H9 (cell line): ENCODE measurements around the gene ZNF362. TPM values are rescaled to one million over a fixed set of nuclear protein-coding genes. Genes with fewer than 3 reads are reported as not detected.

ENCODE experiments used
- DNase-seq: peaks from one replicate; pipeline ENCODE4 v3.0.0-alpha.2; 2017
- H2AFZ ChIP-seq: one replicate; pipeline ENCODE4 v1.6.1; 2013; ENCODE audit warnings: mild to moderate bottlenecking, low read length, control low read depth, moderate library complexity
- H2AK5ac ChIP-seq: 2 replicates; pipeline ENCODE4 v1.6.1; 2013; ENCODE audit warnings: low read length, control low read depth, mixed read lengths; ENCODE audit not compliant: insufficient read length
- H2BK120ac ChIP-seq: one replicate; pipeline ENCODE4 v1.6.1; 2013; ENCODE audit warnings: low read depth, mild to moderate bottlenecking, low read length, control low read depth, inconsistent platforms; ENCODE audit not compliant: poor library complexity, severe bottlenecking
- H2BK12ac ChIP-seq: 2 replicates; pipeline ENCODE4 v1.6.1; 2013; ENCODE audit warnings: low read length, control low read depth, mixed read lengths, low read depth; ENCODE audit not compliant: insufficient read length
- H2BK15ac ChIP-seq: 2 replicates; pipeline ENCODE4 v1.6.1; 2013; ENCODE audit warnings: low read depth, low read length, control low read depth
- H2BK20ac ChIP-seq: one replicate; pipeline ENCODE4 v1.6.1; 2013; ENCODE audit warnings: low read depth, mild to moderate bottlenecking, low read length, control low read depth, inconsistent platforms; ENCODE audit not compliant: poor library complexity, severe bottlenecking
- H2BK5ac ChIP-seq: 2 replicates; pipeline ENCODE4 v1.6.1; 2013; ENCODE audit warnings: low read length, control low read depth, mixed read lengths; ENCODE audit not compliant: insufficient read length
- H3K14ac ChIP-seq: 2 replicates; pipeline ENCODE4 v1.6.1; 2013; ENCODE audit warnings: low read length, control low read depth; ENCODE audit not compliant: insufficient read depth
- H3K18ac ChIP-seq: 2 replicates; pipeline ENCODE4 v1.6.1; 2013; ENCODE audit warnings: low read depth, mild to moderate bottlenecking, mixed read lengths, low read length, control low read depth; ENCODE audit not compliant: insufficient read length
- H3K23ac ChIP-seq: 2 replicates; pipeline ENCODE4 v1.6.1; 2013; ENCODE audit warnings: low read length, control low read depth, mixed read lengths, low read depth; ENCODE audit not compliant: insufficient read length
- H3K23me2 ChIP-seq: 2 replicates; pipeline ENCODE4 v1.6.1; 2013; ENCODE audit warnings: low read depth, mild to moderate bottlenecking, mixed read lengths, low read length, control low read depth; ENCODE audit not compliant: insufficient read length, poor library complexity, severe bottlenecking
- H3K27ac ChIP-seq: 2 replicates; pipeline ENCODE4 v1.5.1; 2013; ENCODE audit warnings: low read length, control low read depth, mixed read lengths, low read depth; ENCODE audit not compliant: insufficient read length
- H3K27me3 ChIP-seq: 2 replicates; pipeline ENCODE4 v1.6.1; 2013; ENCODE audit warnings: low read length, control low read depth, inconsistent platforms; ENCODE audit not compliant: insufficient read depth
- H3K4ac ChIP-seq: 2 replicates; pipeline ENCODE4 v1.6.1; 2013; ENCODE audit warnings: low read depth, mild to moderate bottlenecking, control low read depth, inconsistent platforms, low read length, moderate library complexity
- H3K4me1 ChIP-seq: 2 replicates; pipeline ENCODE4 v1.6.1; 2013; ENCODE audit warnings: low read length, control low read depth, inconsistent platforms; ENCODE audit not compliant: insufficient read depth
- H3K4me2 ChIP-seq: 2 replicates; pipeline ENCODE4 v1.6.1; 2013; ENCODE audit warnings: low read length, control low read depth, mixed read lengths; ENCODE audit not compliant: insufficient read length, insufficient read depth
- H3K56ac ChIP-seq: 2 replicates; pipeline ENCODE4 v1.6.1; 2013; ENCODE audit warnings: low read depth, mild to moderate bottlenecking, mixed read lengths, low read length, control low read depth; ENCODE audit not compliant: insufficient read length
- H3K79me1 ChIP-seq: 2 replicates; pipeline ENCODE4 v1.6.1; 2013; ENCODE audit warnings: low read depth, mild to moderate bottlenecking, moderate library complexity, low read length, control low read depth, inconsistent platforms; ENCODE audit not compliant: insufficient read depth, poor library complexity, severe bottlenecking
- H3K79me2 ChIP-seq: 2 replicates; pipeline ENCODE4 v1.6.1; 2013; ENCODE audit warnings: low read length, control low read depth, inconsistent platforms; ENCODE audit not compliant: insufficient read depth
- H3K9ac ChIP-seq: 2 replicates; pipeline ENCODE4 v1.6.1; 2013; ENCODE audit warnings: low read length, control low read depth, mixed read lengths; ENCODE audit not compliant: insufficient read length; ENCODE audit errors: extremely low read depth
- H3K9me3 ChIP-seq: one replicate; pipeline ENCODE4 v1.6.1; 2013; ENCODE audit warnings: low read depth, low read length, inconsistent platforms; ENCODE audit not compliant: control insufficient read depth
- H3T11ph ChIP-seq: one replicate; pipeline ENCODE4 v1.6.1; 2013; ENCODE audit warnings: mild to moderate bottlenecking, low read length, control low read depth, inconsistent platforms
- H4K20me1 ChIP-seq: one replicate; pipeline ENCODE4 v1.6.1; 2013; ENCODE audit not compliant: control insufficient read depth, insufficient read length, insufficient read depth
- H4K5ac ChIP-seq: 2 replicates; pipeline ENCODE4 v1.6.1; 2013; ENCODE audit warnings: low read depth, mild to moderate bottlenecking, mixed read lengths, low read length, control low read depth; ENCODE audit not compliant: insufficient read length
- H4K8ac ChIP-seq: replicated peaks from 2 replicates; pipeline ENCODE4 v1.6.1; 2013; ENCODE audit warnings: low read length, control low read depth, mixed read lengths, low read depth; ENCODE audit not compliant: insufficient read length
- H4K91ac ChIP-seq: 2 replicates; pipeline ENCODE4 v1.6.1; 2013; ENCODE audit warnings: low read depth, mild to moderate bottlenecking, moderate library complexity, mixed read lengths, low read length, control low read depth; ENCODE audit not compliant: insufficient read length
- H3K27ac Mint-ChIP-seq, 3 experiments: 2 replicates in 2 of 3; 3 replicates in 1 of 3; pipeline ENCODE4 v1.8.0; 2020 to 2021; ENCODE audit warnings: mixed read lengths in 3 of 3, mild to moderate bottlenecking in 1 of 3, moderate library complexity in 1 of 3
- H3K27me3 Mint-ChIP-seq: 2 replicates; pipeline ENCODE4 v1.8.0; 2021; ENCODE audit warnings: low read depth, mild to moderate bottlenecking, moderate library complexity, mixed read lengths
- H3K36me3 Mint-ChIP-seq, 3 experiments: 2 replicates in 2 of 3; 3 replicates in 1 of 3; pipeline ENCODE4 v1.8.0; 2020 to 2021; ENCODE audit warnings: low read depth in 3 of 3, mixed read lengths in 3 of 3; ENCODE audit not compliant: insufficient read depth in 1 of 3
- H3K4me1 Mint-ChIP-seq, 2 experiments: 2 replicates each; pipeline ENCODE4 v1.8.0; 2020; ENCODE audit warnings: mixed read lengths in 2 of 2
- H3K4me3 Mint-ChIP-seq, 2 experiments: 2 replicates in 1 of 2; 3 replicates in 1 of 2; pipeline ENCODE4 v1.8.0; 2020 to 2021; ENCODE audit warnings: mild to moderate bottlenecking in 2 of 2, mixed read lengths in 2 of 2, moderate library complexity in 1 of 2
- H3K9me3 Mint-ChIP-seq, 2 experiments: 2 replicates in 1 of 2; 3 replicates in 1 of 2; pipeline ENCODE4 v1.8.0; 2020; ENCODE audit warnings: mild to moderate bottlenecking in 2 of 2, mixed read lengths in 2 of 2, moderate library complexity in 1 of 2
- WGBS: extraction: QIAGEN DNeasy Blood & Tissue Kit; methylation state at CpG from one replicate; pipeline ENCODE4 v1.1.7; 2013; ENCODE audit warnings: missing lambda C conversion rate, low lambda C conversion rate, mixed read lengths; ENCODE audit not compliant: insufficient read length; ENCODE audit errors: extremely low coverage; 5-methylcytosine and 5-hydroxymethylcytosine counted together
- total RNA-seq: library from RNA; stranded (reverse); gene quantifications from 2 replicates; pipeline ENCODE4 v1.2.1, GENCODE V29; 2021
- TF ChIP-seq, protein P1 (sequence below): fragments of 200-600 bp; sonication (generic); conservative IDR thresholded peaks from 3 replicates; pipeline ENCODE4 v1.8.0; 2021; ENCODE audit warnings: antibody characterized with exemption, mild to moderate bottlenecking

The ZNF362 gene
- total RNA-seq, 1 experiment from 2014 or later: 18.7 TPM

- no peaks in the 10 kb centered on the region for H3K23me2 ChIP-seq
- no peak overlapping the region for H3K18ac ChIP-seq
- H3K4me1 ChIP-seq: peaks cover 4% of the 10 kb centered on the region; the same call in 1 of the 2 replicates
- DNase-seq: no peak
- no peaks in the 10 kb centered on the region for H3K9me3 ChIP-seq
- no peak overlapping the region for H2BK5ac ChIP-seq
- H3K9me3 Mint-ChIP-seq: no peaks in the 10 kb centered on the region
- H3K27ac ChIP-seq: no peak overlapping the region
- H3K27me3 ChIP-seq: no peaks in the 10 kb centered on the region
- no peaks in the 10 kb centered on the region for H4K20me1 ChIP-seq
- H3K79me2 ChIP-seq: no peaks in the 10 kb centered on the region
- H3K9ac ChIP-seq: no peak overlapping the region
- no peaks in the 10 kb centered on the region for H3K79me1 ChIP-seq
- WGBS: no CpG with 5 or more reads among the region's 45 CpGs
- no peak overlapping the region for H2BK12ac ChIP-seq
- no peak overlapping the region for H4K8ac ChIP-seq
- H4K91ac ChIP-seq: no peak overlapping the region
- no peak overlapping the region for H3K4ac ChIP-seq
- no peak overlapping the region for H2AK5ac ChIP-seq
- no peak overlapping the region for H3K14ac ChIP-seq
- H3T11ph ChIP-seq: no peak overlapping the region
- TF ChIP-seq, protein P1, sequence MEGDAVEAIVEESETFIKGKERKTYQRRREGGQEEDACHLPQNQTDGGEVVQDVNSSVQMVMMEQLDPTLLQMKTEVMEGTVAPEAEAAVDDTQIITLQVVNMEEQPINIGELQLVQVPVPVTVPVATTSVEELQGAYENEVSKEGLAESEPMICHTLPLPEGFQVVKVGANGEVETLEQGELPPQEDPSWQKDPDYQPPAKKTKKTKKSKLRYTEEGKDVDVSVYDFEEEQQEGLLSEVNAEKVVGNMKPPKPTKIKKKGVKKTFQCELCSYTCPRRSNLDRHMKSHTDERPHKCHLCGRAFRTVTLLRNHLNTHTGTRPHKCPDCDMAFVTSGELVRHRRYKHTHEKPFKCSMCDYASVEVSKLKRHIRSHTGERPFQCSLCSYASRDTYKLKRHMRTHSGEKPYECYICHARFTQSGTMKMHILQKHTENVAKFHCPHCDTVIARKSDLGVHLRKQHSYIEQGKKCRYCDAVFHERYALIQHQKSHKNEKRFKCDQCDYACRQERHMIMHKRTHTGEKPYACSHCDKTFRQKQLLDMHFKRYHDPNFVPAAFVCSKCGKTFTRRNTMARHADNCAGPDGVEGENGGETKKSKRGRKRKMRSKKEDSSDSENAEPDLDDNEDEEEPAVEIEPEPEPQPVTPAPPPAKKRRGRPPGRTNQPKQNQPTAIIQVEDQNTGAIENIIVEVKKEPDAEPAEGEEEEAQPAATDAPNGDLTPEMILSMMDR: no peak
- no peak overlapping the region for H3K23ac ChIP-seq
- H3K27me3 Mint-ChIP-seq: no peaks in the 10 kb centered on the region
- no peak overlapping the region for H2BK20ac ChIP-seq
- H3K56ac ChIP-seq: no peak overlapping the region
- no peak overlapping the region for H2BK15ac ChIP-seq
- H3K36me3 Mint-ChIP-seq: peaks cover 4 to 30% (median 25%) of the 10 kb centered on the region in 3 experiments
- no peak overlapping the region for H4K5ac ChIP-seq
- no peak overlapping the region for H2AFZ ChIP-seq
- H3K4me1 Mint-ChIP-seq: peaks cover 19 to 20% of the 10 kb centered on the region in 2 experiments
- H2BK120ac ChIP-seq: no peak overlapping the region
- no peak overlapping the region for H3K4me3 Mint-ChIP-seq
- H3K27ac Mint-ChIP-seq: no peak overlapping the region
- H3K4me2 ChIP-seq: no peak overlapping the region
These were observed 19.6 kb downstream of the ZNF362 start for GRCh38 chr1:33275706-33276572.
